A673 (cell line): ENCODE results near the gene TLCD3B.

Experiments used
- CTCF ChIP-seq: fragments of 300-800, 200-600 bp; sonication (generic); conservative IDR thresholded peaks from 2 replicates; pipeline ENCODE4 v1.5.1; 2017; ENCODE audit warnings: low read depth, mild to moderate bottlenecking, antibody characterized with exemption, low read length, moderate library complexity, mixed read lengths
- EZH2 ChIP-seq: fragments of 200-600 bp; sonication (generic); IDR thresholded peaks from 2 replicates; pipeline ENCODE4 v1.6.1; 2017; ENCODE audit warnings: borderline replicate concordance, low read depth, mild to moderate bottlenecking, mixed read lengths, antibody characterized with exemption, low read length; ENCODE audit not compliant: poor library complexity, severe bottlenecking

GRCh38 chr16:30007378-30007895 lies 23.6 kb downstream of the TLCD3B start:
- TF ChIP-seq CTCF (no peak), EZH2 (no peak)
